ENCODE results near the gene PRKAR1B. TPM values are rescaled to one million over a fixed set of nuclear protein-coding genes. Genes with fewer than 3 reads are reported as not detected.

PRKAR1B gene
- total and polyA plus RNA-seq, 10 of the 15 experiments (the other 5 are each of a cell fraction or from before 2014, with no cell fraction given) = 1.4 to 45.6 (median 19.3) TPM

- Histone ChIP-seq H3K9me3 (replicated peaks; ENCODE audit: control insufficient read depth, insufficient read depth, low read length) (no peaks in the 10 kb centered on the region), H3K79me2 (ENCODE audit: control insufficient read depth, insufficient read depth, low read length) (no peaks in the 10 kb centered on the region), H3K4me1 (ENCODE audit: control insufficient read depth, insufficient read depth, low read length) (no peaks in the 10 kb centered on the region), H3K4me3 (no peak overlapping the region), H4K20me1 (ENCODE audit: control insufficient read depth, insufficient read depth) (no peaks in the 10 kb centered on the region), H3K27me3 (replicated peaks in 1 of 2; ENCODE audit: control insufficient read depth in 2 of 2, insufficient read depth in 2 of 2, low read length in 1 of 2) (no peaks in the 10 kb centered on the region), H3K4me2 (ENCODE audit: control insufficient read depth, insufficient read depth) (no peak overlapping the region), H2AFZ (ENCODE audit: control insufficient read depth, low read depth, low read length) (no peak overlapping the region), H3K9ac (ENCODE audit: control insufficient read depth, insufficient read depth, low read length) (no peak overlapping the region), H3K36me3 (ENCODE audit: control insufficient read depth in 2 of 2, insufficient read depth in 2 of 2, low read length in 1 of 2) (peaks cover 0 to 2% of the 10 kb centered on the region in 2 experiments; a peak in 2 of 4 replicates), H3K27ac (ENCODE audit: control insufficient read depth, insufficient read depth) (no peak overlapping the region)
- ATAC-seq (no peak), FAIRE-seq (no peak), DNase-seq (ENCODE audit: low read depth, low spot score) (no peak)
- TF ChIP-seq RBBP5 (conservative IDR thresholded peaks at IDR 0.05) = no peak
- no peak for TF ChIP-seq SMAD1 (IDR thresholded peaks at IDR 0.05; ENCODE audit: low read depth, partially characterized antibody)
- TF ChIP-seq FOXM1 (IDR thresholded peaks at IDR 0.05; ENCODE audit: low read depth, low read length) = no peak
- TF ChIP-seq MTA3 (IDR thresholded peaks at IDR 0.05; ENCODE audit: borderline replicate concordance, low read length) = no peak
- no peak for TF ChIP-seq BRCA1 (IDR thresholded peaks at IDR 0.05; ENCODE audit: low read depth, low read length)
- TF ChIP-seq POLR2AphosphoS5 (IDR thresholded peaks at IDR 0.05; ENCODE audit: low read length) = no peak
- TF ChIP-seq ZNF217 (IDR thresholded peaks at IDR 0.05) = no peak
- TF ChIP-seq JUNB (IDR thresholded peaks at IDR 0.05) = no peak
- no peak for TF ChIP-seq TBL1XR1 (IDR thresholded peaks at IDR 0.05; ENCODE audit: low read depth, low read length)
- TF ChIP-seq MAX (IDR thresholded peaks at IDR 0.05; ENCODE audit: low read depth, low read length) = no peak
- in situ Hi-C loops (cut with MboI) = no loop called here
- ChIA-PET POLR2A (no interaction called here), CTCF (no interaction called here), RAD21 (ENCODE audit: unreplicated experiment) (no interaction called here), SMC1A (ENCODE audit: uncharacterized antibody, unreplicated experiment) (no interaction called here)
- intact Hi-C loops (cut with micrococcal nuclease; ENCODE audit: unreplicated experiment) = no loop called here
- no TSS peak for BruUV-seq (replicated peaks)
- WGBS (ENCODE audit: insufficient coverage, insufficient replicate concordance, low lambda C conversion rate, missing lambda C conversion rate) = 81% methylated on average over 11 of the region's 11 CpGs
Observed at GRCh38 chr7:506391-506831, 220.7 kb downstream of the PRKAR1B start.

- Histone ChIP-seq H3K9me3 (replicated peaks; ENCODE audit: control insufficient read depth, insufficient read depth, low read length) (no peaks in the 10 kb centered on the region), H3K27ac (ENCODE audit: control insufficient read depth, insufficient read depth) (no peak overlapping the region), H3K36me3 (ENCODE audit: control insufficient read depth in 2 of 2, insufficient read depth in 2 of 2, low read length in 1 of 2) (peaks cover 0 to 3% of the 10 kb centered on the region in 2 experiments; a peak in 2 of 4 replicates), H3K9ac (ENCODE audit: control insufficient read depth, insufficient read depth, low read length) (no peak overlapping the region), H2AFZ (ENCODE audit: control insufficient read depth, low read depth, low read length) (no peak overlapping the region), H4K20me1 (ENCODE audit: control insufficient read depth, insufficient read depth) (no peaks in the 10 kb centered on the region), H3K79me2 (ENCODE audit: control insufficient read depth, insufficient read depth, low read length) (no peaks in the 10 kb centered on the region), H3K4me2 (ENCODE audit: control insufficient read depth, insufficient read depth) (no peak overlapping the region), H3K4me1 (ENCODE audit: control insufficient read depth, insufficient read depth, low read length) (no peaks in the 10 kb centered on the region), H3K27me3 (replicated peaks in 1 of 2; ENCODE audit: control insufficient read depth in 2 of 2, insufficient read depth in 2 of 2, low read length in 1 of 2) (no peaks in the 10 kb centered on the region), H3K4me3 (no peak overlapping the region)
- no TSS peak for BruUV-seq (replicated peaks)
- intact Hi-C loops (cut with micrococcal nuclease; ENCODE audit: unreplicated experiment) = no loop called here
- FAIRE-seq (no peak), ATAC-seq (no peak), DNase-seq (ENCODE audit: low read depth, low spot score) (no peak)
- POLR2A ChIA-PET = no interaction called here
- in situ Hi-C loops (cut with MboI) = no loop called here
- RAD21 ChIA-PET (ENCODE audit: unreplicated experiment) = no interaction called here
- CTCF ChIA-PET = no interaction called here
- 84% methylated on average over 16 of the region's 16 CpGs for WGBS (ENCODE audit: insufficient coverage, insufficient replicate concordance, low lambda C conversion rate, missing lambda C conversion rate)
- SMC1A ChIA-PET (ENCODE audit: uncharacterized antibody, unreplicated experiment) = no interaction called here
- TF ChIP-seq ZBTB11 (CRISPR knock-in tag; IDR thresholded peaks at IDR 0.05) (no peak), ZZZ3 (IDR thresholded peaks at IDR 0.05; ENCODE audit: control insufficient read depth, insufficient read length, low read depth) (no peak)
Observed at GRCh38 chr7:505171-505570, 221.9 kb downstream of the PRKAR1B start.

All from GM12878 (cell line).